ENCODE data around the gene IRF1. TPM values are rescaled to one million over a fixed set of nuclear protein-coding genes. Genes with fewer than 3 reads are reported as not detected.
"Not testable (repeated sequence)": the region's sequence is repeated elsewhere in the genome, so short reads cannot be mapped to it uniquely, and the experiment has no call there.

Gene IRF1
- total RNA-seq, 1 donor from 2014 or later, result 1.2 TPM

GRCh38 chr5:132487841-132488555, 2.6 kb downstream of the IRF1 start:
- FAIRE-seq (no peak), DNase-seq (ENCODE audit: low spot score in 2 of 2) (no peak)

DNA sequence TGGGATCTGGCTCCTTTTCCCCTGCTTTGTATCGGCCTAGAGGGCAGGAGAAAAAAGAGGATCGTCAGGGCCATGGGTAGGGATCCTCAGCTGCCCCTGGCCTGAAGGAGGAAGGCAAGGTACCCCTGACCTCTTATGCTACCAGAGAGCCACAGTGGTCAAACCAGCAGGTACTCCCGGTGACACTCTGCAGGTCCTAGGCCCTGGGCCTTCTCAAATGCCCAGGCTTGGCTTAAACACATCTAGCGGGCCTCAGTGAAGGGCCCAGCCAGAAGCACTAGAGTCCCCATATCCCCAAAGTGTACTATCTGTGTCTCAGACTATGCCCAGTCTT, 3.5 kb downstream of the IRF1 start:
- no peak for DNase-seq (ENCODE audit: low spot score in 2 of 2)
- FAIRE-seq, result no peak

- DNase-seq (ENCODE audit: low spot score in 2 of 2) (no peak), FAIRE-seq (no peak)
These were observed 4.1 kb downstream of the IRF1 start for GRCh38 chr5:132486318-132487094.

GRCh38 chr5:132485641-132486317, 4.8 kb downstream of the IRF1 start:
- FAIRE-seq (no peak), DNase-seq (ENCODE audit: low spot score in 2 of 2) (no peak)

GRCh38 chr5:132484876-132485640, 5.5 kb downstream of the IRF1 start:
- not testable (repeated sequence) for DNase-seq (ENCODE audit: low spot score in 2 of 2); FAIRE-seq

GRCh38 chr5:132484391-132484725, 6.2 kb downstream of the IRF1 start:
- FAIRE-seq (no peak), DNase-seq (ENCODE audit: low spot score in 2 of 2) (no peak)

- DNase-seq (ENCODE audit: low spot score in 2 of 2), result no peak
- FAIRE-seq, result no peak
These were observed 6.7 kb downstream of the IRF1 start for GRCh38 chr5:132483661-132484390.

DNA sequence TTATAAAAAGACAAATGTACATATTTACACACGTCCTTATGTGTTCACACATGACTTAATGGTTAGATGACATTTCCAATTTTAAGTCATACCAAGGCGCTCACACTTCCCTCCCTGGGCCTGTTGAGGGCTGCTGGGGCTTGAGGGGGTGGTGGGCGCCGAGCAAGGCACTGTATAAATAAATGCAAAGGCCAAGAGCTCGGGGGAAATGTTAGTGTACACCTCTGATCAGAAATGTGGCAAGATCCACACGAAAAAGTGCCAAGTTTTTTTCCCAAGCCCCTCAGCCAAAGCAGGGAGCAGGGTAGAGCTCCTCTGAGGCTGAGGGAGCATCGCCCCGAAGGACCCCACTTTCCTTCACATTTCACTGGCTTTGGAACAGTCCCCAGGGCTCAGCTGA, 7.5 kb downstream of the IRF1 start:
- FAIRE-seq (no peak), DNase-seq (ENCODE audit: low spot score in 2 of 2) (no peak)

- FAIRE-seq (no peak), DNase-seq (ENCODE audit: low spot score in 2 of 2) (no peak)
These were observed 8.9 kb downstream of the IRF1 start for GRCh38 chr5:132481596-132482211.

- DNase-seq (ENCODE audit: low spot score in 2 of 2), result no peak
- FAIRE-seq, result no peak
These were observed 9.5 kb downstream of the IRF1 start for GRCh38 chr5:132480893-132481595.

- no peak for FAIRE-seq
- no peak for DNase-seq (ENCODE audit: low spot score in 2 of 2)
These were observed 10.1 kb downstream of the IRF1 start for GRCh38 chr5:132480546-132480892.

GRCh38 chr5:132480042-132480441, 10.5 kb downstream of the IRF1 start:
- DNase-seq (ENCODE audit: low spot score in 2 of 2), result no peak
- FAIRE-seq, result no peak

GRCh38 chr5:132479111-132479951, 11.2 kb downstream of the IRF1 start:
- FAIRE-seq (no peak), DNase-seq (ENCODE audit: low spot score in 2 of 2) (no peak)

DNA sequence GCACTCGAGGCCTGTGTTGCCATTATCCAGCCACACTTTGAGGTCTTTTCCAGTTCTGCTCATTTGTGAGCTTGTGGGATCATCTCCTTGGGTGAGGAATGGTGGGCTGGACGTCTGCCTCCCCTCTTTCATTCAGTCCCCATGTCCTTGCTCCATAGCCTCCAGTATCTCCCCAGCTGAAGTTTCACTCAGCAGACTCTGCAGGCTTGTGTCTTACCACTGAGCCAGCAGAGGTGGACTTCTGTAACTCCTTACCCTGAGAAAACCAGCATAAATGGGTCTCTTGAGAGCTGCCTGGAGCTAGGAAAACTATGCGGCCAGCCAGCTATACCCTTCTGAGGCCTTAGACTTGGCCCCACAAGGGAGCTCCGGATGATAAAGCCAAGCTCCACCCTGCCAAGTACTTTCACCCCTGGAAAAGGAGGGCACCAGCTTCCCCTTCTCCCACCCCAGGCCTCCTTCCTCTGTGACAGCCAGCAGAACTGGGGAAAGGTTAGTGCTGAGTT, 12.2 kb downstream of the IRF1 start:
- DNase-seq (ENCODE audit: low spot score in 2 of 2) (no peak), FAIRE-seq (no peak)

- FAIRE-seq, result no peak
These were observed 12.7 kb downstream of the IRF1 start for GRCh38 chr5:132477784-132478365.

DNA sequence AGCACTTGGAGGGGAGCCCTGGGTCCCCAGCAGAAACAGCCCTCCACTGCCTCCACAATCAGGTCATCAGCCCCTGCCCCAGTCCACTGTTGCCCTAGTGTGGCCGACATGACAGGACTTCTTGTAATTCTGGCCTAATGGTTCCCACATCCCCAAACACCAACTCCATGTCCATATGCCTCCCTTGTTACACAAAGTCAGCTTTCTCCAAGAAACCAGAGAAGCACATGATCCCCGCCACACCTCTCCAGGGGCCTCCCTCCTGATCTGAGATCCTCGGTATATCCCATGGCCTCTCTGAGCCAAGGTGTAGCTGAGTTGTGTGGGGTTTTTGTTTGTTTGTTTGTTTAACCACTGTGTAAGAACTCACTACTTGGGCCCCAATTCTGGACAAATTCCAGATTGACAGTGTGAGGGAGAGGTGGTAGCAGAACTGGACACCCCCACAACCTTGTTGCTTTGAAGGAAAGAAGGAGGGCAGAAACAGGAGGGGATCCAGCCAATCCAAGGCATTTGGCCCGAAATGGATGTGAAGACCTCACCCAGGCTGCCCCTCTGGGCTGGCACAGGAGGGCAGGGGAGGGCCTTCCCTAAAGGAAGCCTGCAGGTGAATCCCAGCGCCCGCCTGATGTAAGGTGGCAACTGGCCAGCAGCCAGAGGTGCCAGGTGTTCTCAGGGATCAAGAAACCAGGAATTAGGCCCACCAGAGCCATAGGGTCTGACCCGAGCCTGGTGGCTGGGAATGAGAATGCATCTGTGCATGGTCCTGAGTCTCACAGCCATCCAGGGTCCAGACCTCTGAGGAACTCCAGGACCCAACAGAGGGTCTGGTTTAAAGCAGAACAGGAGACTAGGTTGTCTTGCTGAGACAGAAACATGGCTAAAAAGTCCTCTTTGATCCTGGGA, 13.4 kb downstream of the IRF1 start:
- FAIRE-seq (no peak), DNase-seq (ENCODE audit: low spot score in 2 of 2) (no peak)

More at GRCh38 chr5:132477784-132478365, 12.7 kb downstream of the IRF1 start:
- DNase-seq (ENCODE audit: low spot score in 2 of 2), result no peak
